Fibroblast of skin of abdomen (primary cell): Measurements from ENCODE around the gene SCAP.
"Not testable (repeated sequence)": the region's sequence is repeated elsewhere in the genome, so short reads cannot be mapped to it uniquely, and the experiment has no call there.

Source experiments
- DNase-seq: peaks from one replicate; pipeline ENCODE4 v3.0.0-alpha.2; 2013

Gene SCAP

DNA sequence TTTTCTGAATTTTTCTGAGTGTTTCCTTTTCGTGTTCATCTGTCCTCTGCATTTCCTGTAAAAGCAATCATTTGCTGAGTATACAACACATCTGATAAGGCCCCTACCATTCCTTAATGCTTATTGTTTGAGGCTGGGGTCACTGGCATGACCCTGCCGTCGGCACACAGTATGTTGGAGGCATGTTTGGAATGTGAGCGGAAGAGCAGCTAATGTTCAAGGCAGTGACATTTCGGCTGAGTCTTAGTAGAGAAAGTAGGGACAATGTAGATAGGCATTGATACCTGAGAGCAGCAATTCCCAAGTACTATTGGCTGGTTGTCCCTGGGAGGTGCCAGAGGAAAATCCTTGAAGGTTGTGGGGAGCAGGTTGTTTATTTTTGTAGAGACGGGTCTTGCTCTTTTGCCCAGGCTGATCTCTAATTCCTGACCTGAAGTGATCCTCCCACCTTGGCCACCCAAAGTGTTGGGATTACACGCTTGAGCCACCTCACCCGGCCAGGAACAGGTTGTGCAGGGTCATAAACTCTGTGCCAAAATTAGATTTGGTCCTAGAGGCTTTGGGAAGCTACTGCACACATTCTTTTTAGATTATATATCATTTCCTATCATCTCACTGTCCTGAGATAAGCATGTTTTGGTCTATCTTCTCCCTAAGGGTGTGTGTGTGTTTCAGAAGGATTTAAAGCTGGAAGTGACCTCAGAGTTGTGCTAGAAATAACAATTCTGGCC is 81.4 kb downstream of the SCAP start:
- DNase-seq: peak; percentile 48

GRCh38 chr3:47392933-47393332 is 82.8 kb downstream of the SCAP start:
- no peak for DNase-seq

GRCh38 chr3:47385796-47386195 is 89.9 kb downstream of the SCAP start:
- DNase-seq: no peak

DNA sequence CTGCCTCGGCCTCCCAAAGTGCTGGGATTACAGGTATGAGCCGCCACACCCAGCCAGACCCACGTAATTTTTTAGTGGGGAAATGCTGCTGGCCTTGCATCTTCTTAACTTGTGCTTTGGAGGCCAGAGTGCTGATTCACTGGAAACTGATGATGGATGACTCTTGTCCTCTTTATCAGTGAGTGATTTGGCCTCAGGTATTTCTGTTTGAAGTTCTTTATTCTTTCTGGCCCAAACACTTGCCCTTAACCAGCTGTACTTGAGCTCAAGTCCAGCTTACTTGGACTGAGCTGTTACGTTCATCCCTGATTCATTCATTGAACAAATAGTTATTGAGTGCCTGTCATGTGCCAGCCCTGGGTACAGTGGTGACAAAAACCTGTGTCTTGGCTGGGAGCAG is 90.7 kb downstream of the SCAP start:
- DNase-seq: no peak

DNA sequence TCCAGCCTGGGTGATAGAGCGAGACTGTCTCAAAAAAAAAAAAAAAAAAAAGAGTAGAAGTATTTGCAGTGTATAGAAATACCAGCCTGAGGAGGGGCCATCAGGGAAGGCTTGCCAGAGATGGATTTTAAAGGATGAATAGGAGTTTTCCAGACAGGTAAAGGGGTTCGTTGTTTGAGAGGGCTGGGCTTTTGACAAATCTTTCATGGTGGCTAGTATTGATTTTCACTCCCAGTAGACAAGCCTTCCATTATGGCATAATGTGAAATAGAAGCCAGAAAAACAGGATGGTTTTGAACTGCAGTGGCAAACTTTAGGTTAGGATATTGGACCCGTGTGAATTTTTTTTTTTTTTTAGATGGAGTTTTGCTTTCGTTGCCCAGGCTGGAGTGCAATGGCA is 91.3 kb downstream of the SCAP start:
- DNase-seq: no peak

GRCh38 chr3:47381317-47382157 is 94.2 kb downstream of the SCAP start:
- peak; percentile 86 for DNase-seq

DNA sequence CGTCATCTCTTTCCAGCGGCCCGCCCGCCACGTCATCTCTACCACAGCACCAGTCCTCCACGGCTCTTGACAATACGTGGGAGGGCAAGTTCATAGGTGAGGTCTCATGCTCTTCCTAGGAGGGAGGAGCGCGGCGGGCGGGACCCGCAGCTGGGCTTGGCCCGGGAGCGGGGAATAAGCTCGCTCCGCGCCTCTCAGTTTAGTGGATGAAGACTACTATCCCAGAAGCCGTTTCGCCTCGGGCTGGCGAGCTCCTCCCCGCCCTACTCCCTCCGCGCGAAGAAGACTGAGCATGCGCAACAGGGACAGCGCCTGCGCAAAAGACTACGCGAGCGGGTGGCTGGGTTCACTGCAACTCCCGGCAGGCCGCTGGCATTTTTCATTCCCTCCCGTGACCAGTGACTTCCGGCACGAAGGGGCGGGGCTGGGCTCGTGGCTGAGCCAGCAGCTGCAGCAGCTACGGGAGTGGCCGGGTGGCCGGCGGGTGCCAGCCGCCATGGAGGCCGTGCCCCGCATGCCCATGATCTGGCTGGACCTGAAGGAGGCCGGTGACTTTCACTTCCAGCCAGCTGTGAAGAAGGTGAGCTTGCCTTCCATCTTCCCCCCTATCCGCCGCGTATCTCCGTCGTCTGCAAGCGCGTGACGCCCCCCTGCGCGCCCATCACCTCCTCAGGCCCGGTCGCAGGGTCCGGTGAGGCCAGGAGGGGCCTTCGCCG is 95.0 kb downstream of the SCAP start, which contains the start of gene PTPN23:
TSS of gene PTPN23 (plus strand) at position 421 of the 716 bp plus-strand sequence. CDS start at position 497, 76 bp downstream.
- peak; percentile 99 for DNase-seq

GRCh38 chr3:47380026-47380600 is 95.6 kb downstream of the SCAP start:
- DNase-seq: no peak

DNA sequence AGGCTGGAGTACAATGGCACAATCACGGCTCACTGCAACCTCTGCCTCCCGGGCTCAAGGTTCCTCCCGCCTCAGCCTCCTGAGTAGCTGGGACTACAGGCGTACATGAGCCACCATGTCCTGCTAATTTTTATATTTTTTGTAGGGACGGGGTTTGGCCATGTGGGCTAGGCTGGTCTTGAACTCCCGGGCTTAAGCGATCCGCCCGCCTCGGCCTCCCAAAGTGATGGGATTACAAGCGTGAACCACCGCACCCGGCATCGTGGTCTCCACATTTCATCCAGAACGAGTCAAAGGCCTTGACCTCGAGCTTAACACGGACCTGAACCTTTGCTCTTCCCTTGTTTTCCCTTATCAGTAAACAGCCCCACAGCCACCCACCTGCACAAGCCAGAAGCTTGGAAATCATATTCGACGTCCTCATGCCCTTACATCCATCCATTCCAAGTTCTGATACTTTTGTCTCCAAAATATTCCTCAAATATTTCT is 96.3 kb downstream of the SCAP start:
- no peak for DNase-seq

- DNase-seq: no peak
Observed at GRCh38 chr3:47378869-47379268, 96.9 kb downstream of the SCAP start.

GRCh38 chr3:47377186-47377585 is 98.6 kb downstream of the SCAP start:
- DNase-seq: no peak

DNA sequence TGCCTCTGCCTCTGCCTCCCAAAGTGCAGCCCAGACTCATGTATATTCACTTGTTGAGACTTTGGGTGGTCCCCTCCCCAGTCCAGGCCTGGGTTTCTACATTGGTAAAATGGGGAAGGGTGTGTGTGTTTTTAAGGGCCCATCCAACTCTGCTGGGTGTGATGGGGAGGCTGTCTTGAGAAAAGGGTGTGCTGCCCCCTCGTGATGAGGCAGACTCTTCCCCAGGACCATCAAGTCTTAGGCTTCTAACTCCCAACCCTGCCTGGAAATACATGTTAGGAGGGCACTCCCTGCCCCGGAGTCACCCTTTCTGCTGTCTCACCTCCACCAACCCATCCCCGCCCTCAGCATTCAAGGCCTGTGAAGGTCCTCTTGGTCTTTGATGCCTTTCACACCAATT is 99.3 kb downstream of the SCAP start:
- no peak for DNase-seq

GRCh38 chr3:47374587-47374986 is 101.2 kb downstream of the SCAP start:
- no peak for DNase-seq

DNA sequence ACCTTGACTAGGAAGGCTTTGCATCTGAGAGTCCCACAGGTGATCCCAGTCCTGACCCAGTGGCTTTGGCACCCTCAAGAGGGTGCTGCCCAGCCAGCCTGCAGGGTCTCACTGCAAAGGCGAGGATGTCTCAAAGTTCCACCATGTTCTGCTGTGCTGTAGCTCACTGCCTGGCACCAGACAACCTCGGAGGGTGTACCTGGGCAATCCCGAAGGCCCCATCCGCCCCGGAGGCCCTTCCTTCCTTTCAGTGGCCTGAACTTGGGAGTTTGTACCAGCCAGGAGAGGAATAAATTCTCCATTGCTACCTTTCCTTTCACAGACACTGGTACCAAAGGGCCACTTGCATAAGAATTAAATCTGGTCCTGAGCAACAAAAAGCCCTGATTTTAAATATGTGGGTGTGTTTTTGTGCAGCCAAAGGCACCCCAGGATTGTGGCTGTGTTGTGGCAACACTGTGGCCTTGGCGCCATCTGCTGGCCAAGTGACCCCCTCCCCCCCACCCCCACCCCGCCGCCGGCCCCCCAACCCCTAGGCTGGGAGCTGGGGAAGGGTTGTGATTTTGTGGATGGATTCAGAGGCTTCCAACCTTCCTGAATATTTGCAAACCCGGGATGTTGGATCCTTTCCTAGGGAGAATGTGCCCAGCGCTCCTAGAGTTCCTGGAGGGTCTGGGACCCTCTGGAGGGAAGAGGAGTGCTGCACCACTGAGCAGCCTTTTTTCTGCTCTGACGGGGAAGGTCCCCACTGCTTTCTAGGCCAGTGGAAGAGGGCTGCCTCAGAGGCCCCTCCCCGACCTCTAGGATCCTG is 104.6 kb downstream of the SCAP start:
- DNase-seq: peak; percentile 18

DNA sequence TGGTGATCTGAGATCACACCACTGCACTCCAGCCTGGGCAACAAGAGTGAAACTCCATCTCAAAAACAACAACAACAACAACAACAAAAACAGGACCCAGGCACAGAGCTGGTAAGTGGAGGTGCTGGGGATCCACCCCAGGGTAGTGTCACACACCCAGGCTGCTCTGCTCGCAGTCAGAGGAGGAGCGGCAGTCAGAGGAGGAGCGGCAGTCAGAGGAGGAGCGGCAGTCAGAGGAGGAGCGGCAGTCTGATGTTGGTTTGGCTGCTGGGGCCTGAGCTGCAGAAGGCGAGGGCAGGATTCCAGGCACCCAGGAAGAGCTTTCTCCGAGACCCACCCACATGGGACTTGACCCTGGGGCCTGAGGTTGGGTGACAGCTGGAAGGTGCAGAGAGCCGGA is 105.7 kb downstream of the SCAP start:
- DNase-seq: not testable (repeated sequence)

DNA sequence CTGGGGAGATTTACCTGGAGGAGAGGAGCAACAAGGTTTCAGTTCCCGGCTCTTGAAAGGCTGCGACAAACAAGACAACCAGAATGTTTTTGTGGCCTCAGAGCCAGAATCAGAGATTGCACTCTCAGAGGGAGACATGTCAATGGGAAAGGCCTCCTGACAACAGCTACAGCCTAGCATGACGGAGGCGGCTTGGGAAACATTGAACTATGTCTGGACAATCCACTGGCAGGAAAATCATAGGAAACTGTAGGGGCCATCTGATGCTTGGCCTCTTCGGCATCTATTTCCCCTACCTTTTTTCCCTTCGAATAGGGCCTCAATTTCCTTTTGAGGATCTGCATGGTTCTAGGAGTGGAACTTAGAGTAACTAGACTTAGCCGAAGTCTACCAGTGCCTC is 108.1 kb downstream of the SCAP start:
- no peak for DNase-seq

GRCh38 chr3:47366833-47367232 is 108.9 kb downstream of the SCAP start:
- no peak for DNase-seq

DNA sequence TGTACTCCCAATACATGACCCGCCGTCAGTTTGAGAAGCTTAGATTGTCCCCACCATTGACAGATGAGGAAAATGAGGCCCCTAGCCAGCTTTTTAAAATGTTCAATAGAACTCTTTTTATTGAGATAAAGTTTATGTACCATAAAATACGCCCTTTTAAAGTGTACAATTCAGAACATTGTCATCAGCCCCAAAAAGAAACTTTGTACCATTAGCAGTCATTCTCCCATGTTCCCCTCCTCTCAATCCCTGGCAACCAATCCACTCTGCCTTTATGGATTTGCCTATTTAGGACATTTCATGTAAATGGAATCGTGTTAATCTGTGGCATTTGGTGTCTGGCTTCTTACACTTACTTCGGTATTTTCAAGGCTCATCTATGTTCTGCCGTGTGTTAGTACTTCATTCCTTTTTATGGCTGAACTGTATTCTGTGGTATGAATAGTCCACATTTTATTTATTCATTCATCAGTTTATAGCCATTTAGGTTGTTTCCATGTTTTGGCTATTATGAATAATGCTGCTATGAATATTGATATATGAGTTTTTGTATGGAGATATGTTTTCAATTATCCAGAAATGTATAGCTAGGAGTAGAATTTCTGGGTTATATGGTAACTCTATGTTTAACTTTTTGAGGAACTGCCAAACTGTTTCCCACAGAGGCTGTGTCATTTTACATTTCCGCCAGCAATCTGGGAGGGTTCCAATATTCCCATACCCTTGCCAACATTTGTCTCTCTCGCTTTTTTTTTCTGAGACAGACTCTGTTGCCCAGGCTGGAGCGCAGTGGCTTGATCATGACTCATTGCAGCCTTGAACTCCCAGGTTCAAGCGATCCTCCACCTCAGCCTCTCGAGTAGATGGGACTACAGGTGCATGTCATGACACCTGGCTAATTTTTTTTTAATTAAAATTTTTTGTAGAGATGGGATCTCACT is 110.3 kb downstream of the SCAP start:
- DNase-seq: peak; percentile 91
